Esophagus muscularis mucosa (tissue), 3 donors: ENCODE results near the gene NAV2.

ENCODE experiments used
- POLR2AphosphoS5 ChIP-seq, 2 donors: sonication (generic); formaldehyde crosslinking; IDR thresholded peaks; one replicate each; pipeline ENCODE4 v1.6.1; 2017; ENCODE audit warnings: antibody characterized with exemption in 2 of 2
- TF ChIP-seq, protein P1 (sequence below), 3 experiments: fragments of 200-600 bp in 2 of 3; fragments of 450-650 bp in 1 of 3; sonication (generic) in 2 of 3; IDR thresholded peaks; one replicate each; pipeline ENCODE4 v1.5.1; 2017 to 2019; ENCODE audit warnings: antibody characterized with exemption in 3 of 3, mild to moderate bottlenecking in 2 of 3, moderate library complexity in 1 of 3

DNA sequence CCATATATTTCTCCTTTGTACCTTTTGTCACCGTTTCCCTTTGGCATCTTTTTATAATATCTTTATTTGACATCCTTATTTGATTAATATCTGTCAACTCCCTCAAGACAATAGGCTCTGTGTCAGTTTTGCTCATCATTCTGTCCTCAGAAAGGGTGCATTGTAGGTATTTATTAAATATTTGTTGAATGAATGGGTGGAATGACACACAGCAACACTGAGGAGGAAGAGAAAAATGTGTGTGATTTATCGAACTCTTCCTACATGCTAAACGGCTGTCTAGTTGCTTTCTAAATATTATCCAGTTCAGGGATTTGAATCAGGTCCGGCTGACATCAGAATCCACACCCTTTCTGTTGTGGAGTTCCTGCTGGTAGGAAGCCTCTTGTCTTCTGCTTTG is 98.2 kb downstream of the NAV2 start:
- TF ChIP-seq, protein P1, sequence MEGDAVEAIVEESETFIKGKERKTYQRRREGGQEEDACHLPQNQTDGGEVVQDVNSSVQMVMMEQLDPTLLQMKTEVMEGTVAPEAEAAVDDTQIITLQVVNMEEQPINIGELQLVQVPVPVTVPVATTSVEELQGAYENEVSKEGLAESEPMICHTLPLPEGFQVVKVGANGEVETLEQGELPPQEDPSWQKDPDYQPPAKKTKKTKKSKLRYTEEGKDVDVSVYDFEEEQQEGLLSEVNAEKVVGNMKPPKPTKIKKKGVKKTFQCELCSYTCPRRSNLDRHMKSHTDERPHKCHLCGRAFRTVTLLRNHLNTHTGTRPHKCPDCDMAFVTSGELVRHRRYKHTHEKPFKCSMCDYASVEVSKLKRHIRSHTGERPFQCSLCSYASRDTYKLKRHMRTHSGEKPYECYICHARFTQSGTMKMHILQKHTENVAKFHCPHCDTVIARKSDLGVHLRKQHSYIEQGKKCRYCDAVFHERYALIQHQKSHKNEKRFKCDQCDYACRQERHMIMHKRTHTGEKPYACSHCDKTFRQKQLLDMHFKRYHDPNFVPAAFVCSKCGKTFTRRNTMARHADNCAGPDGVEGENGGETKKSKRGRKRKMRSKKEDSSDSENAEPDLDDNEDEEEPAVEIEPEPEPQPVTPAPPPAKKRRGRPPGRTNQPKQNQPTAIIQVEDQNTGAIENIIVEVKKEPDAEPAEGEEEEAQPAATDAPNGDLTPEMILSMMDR (IDR thresholded peaks at IDR 0.05) = no peak
- no peak for TF ChIP-seq POLR2AphosphoS5 (IDR thresholded peaks at IDR 0.05)
